GM21447 (cell line): Measurements from ENCODE around the gene CABLES2.
"Not testable (repeated sequence)": the region's sequence is repeated elsewhere in the genome, so short reads cannot be mapped to it uniquely, and the experiment has no call there.

Source experiments
- ATAC-seq: cut with Tn5 transposase; IDR thresholded peaks from one replicate; pipeline ENCODE4 v1.9.1; 2021; ENCODE audit not compliant: unreplicated experiment

The CABLES2 gene

DNA sequence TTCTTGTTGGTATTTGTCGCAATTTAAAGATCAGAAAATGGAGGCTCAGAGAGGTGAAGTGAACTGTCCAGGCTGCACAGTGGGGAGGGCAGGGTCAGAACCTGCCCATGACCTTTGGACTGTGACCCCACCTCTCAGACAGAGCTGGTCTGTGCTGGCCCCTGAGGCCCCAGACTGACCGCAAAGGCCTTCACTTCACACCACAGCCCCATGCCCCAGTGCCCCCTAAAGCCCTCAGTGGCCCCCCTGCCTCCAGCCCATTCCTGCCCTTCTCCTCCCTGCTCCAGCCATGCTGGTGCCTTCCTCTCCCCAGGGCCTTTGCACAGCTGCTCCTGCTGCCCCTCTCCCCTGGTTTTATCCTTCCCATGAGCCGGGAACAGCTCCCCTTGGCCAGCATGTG, 29.6 kb upstream of the CABLES2 start:
- no peak for ATAC-seq

DNA sequence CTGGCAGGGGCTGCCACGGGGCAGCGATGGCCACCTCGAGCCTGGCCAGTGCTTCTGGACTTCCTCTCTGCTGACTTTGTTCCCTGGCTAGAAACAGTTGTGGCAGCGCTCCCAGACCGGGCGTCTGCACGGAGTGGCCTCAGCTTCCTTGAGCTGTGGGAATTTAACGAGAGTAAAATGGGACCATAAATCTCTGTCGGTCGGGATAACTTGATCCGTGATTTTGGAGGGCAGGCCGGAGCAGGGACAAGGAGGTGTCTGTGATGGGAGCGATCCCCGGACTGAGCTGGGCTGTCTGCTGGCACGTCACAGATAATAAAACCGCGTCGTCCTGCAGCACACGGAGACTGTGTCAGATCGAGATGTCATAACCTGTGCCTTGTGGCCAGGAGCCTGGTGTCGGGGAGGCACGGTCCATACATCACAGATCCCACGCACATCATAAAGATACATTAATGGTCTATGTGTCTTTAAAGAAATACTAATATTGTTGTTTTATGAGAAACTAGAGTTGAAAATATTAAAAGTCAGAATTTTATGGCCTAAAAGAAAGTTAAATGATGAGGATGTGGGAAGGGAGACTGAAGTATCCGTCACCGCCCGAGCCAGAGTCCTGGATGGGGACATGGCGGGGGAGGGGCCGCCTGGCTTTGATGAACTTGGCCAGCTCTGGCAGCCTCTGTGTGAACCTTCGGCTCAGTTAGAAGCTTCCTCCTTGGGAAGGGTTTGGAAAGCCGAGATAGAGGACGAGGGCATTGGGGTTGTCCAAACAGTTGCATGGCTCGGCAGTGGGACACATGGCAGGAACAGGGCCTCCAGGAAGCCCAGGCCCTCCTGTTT, 26.8 kb upstream of the CABLES2 start:
- no peak for ATAC-seq

DNA sequence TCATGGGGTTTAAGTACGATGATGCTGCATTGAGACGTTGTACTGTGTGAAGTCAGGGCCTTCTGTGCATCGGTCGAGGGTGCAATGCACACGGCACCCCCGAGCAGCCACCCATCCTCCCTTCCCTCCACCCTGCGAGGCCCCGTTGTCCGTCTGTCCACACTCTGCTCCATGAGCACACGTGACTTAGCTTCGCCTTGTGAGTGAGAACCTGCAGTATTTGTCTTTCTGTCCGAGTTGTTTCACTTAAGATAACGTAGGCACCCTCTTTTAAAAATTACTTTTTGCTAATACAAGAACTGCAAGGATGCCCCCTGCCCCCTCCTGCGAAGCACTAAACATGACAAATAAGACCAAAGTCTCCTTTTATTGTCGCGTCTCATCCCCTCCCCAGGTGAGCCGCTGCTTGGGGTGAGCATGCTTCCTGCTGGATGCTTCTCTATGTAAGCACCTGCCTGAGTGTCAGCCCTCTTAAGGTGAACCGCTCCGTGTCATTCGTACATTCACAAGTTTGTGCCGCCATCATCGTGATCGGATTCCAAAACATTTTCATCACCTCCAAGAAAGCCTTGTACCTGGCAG, 23.9 kb upstream of the CABLES2 start:
- no peak for ATAC-seq

DNA sequence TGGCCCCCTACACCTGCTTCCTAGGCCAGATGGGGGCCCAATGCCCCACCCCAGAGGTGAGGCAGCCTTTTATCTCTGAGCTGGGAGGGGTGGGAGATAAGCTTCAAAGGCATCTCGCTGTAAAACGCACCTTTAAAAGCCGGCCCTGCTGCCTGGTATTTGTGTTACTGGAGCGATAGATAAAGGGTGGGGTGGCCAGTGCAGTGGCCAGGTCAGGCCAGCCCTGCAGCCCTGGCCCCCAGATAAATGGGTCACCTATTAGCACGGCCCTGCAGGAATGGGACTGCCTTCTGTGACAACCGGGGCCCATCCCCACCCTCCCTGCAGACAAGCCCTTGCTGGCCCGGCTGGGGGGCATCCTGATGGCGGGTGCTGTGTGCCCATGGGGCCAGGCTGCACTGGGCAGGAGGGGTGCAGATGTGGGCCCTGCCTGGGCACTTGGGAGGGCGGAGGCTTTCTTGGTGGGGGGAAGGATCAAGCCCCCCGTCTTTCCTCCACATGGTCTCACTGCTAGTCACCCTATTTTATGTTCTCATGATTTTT, 23.3 kb upstream of the CABLES2 start:
- ATAC-seq: no peak

DNA sequence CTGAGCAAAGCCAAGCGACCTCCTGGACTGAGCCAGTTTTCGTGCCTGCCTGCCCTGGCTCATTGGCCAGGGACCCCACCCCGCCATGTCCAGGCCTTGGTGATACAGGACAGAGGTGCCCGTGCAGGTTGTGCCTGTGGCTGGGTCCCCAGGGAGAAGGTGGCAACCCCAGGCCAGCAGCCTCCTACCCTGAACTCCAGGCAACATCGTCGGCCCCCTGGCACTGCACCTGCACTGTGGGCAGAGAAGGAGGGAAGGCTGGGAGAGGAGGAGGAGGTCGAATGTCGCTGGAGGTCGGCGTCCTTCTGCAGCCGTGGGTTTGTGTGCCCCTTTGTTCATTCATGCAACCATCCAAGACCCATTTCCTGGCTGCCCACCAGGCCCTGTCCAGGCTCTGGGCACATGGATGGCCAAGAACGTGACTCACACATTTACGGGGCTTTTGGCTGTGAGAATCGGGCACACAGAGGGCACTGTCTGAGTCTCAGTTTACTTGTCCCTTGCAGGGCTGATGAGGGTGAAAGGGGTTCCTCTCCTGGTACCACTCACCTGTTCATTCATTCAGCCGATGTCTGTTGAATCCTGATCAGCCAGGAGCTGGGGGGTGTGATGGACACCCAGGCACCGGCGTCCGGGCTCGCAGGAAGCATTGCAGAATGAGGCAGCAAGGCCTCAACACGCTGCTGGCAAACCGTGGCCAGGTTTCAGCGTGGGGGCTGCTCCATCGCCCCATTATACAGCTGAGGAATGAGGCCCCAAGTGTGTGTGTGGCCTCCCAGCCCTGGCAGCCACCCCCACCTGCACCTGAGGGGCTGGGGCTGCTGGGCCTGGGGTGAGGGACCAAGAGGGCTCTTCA, 22.6 kb upstream of the CABLES2 start:
- no peak for ATAC-seq

DNA sequence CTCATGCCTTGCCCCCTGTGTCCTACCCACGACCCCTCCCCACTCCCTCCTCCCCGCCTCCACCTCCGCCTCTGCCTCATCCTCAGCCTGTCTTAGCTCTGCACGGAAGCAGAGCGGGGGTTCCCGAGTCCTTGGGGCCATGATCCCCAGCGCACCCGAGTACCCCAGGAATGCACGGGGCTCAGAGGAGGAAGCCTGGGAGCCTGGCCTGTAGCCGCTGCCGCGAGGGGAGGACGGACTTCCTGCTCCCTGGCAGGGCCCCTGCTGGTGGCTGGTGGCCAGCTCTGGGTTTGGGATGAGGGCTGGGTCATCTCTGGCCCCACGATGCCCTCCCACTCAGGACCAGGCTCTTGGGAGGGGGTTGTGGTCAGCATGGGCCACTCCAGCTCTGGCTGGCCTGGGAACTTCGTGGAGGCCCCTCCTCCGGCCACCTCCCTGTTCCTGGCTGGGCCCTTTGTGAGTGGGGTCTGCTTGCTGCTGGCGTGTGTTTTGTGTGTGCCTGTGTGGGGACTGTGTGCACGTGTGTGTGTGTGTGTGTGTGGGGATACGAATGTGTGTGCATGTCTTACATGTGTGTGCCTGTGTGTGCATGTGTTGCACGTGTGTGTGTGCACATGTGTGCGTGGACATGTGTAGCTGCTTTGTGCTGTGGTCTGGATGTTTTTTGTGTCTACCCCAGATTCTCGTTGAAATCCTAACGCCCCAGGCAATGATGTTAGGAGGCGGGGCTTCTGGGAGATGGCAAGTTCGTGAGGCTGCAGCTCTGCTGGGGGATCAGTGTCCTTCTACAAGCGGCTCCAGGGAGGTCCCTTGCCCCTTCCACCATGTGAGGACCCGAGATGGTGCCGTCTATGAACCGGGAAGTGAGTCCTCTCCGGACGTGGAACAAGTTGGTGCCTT, 21.6 kb upstream of the CABLES2 start:
- no peak for ATAC-seq

DNA sequence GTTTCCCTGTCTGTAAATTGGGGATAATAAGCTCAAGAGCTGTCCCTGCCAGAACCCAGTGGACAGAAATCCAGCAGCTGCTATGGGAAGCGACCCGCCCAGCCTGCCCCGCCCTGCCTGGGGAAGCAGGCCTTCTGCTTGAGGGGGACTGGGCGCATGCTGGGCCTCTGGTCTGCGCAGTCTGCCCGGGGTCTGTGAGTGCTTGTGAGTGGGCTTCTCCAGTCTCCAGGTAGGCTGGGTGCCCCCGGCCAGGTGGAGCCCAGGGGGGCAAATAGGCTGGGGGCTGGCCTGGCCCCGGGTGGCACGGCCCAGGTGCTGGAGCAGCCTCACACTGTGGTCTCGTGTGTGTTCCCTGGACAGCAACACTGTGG, 20.9 kb upstream of the CABLES2 start:
- no peak for ATAC-seq

DNA sequence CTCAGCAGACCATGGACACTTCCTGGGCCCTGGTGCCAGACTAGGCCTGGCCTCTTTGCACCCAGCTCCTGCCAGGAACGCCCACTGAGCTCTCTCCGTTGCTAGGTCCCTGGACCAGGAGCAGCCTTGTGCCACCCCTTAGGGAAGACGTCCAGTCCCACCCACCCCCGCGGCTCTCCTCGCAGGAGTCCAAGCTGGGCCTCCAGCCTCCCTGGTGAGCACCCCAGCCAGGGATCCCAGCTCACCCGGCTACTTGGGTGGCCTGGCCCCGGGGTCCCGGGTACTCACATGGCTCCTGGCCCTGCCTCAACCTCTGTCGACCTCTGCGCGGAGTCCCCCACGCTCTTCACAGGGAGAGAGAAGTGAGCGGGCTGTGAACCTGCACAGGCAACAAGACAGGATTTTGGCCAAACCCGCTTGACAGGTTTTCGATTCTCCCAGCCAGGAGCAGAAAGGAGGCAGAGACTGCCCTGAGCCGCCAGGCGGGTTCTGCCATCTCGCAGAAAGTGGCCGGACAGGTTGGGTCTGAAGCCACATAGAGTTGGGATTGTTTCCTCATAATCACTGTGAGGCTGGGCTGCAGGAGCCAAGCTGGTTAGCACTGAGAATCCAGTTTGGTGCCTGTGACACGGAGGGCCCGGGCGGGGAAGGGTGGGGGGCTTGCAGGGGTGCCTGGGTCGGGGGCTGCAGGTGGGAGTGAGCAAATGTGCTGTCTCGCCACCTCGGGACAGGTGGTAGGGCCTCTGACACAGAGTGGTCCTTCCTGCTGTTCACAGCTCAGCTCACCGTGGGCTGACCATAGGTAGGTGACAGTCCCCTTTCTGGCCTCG, 20.3 kb upstream of the CABLES2 start, which contains the start of gene RBBP8NL:
Gene RBBP8NL, minus strand, starts transcription at position 368 of the 830 bp plus-strand sequence. CDS start 7,892 bp downstream, outside the sequence.
- no peak for ATAC-seq

DNA sequence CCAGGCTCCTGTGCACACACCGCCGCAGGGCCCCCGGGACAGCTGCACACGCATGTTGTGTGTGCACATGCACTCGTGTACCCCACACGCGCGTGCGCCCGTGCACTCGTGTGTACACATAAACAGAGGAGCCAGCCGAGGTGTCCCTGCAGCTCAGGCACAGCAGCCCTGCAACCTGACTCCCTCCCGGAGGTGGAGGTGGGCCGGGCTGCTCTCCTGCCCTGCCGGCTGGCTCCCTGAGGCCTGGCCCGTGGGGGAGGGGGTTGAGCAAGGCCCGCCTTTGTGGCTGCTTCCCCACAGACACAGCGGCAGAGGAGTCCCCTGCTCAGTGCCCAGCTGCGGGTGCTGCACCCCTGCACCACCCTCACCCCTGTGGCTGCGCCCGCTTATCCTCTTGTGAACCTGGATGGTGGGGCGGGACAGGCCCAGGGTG, 19.6 kb upstream of the CABLES2 start:
- no peak for ATAC-seq

DNA sequence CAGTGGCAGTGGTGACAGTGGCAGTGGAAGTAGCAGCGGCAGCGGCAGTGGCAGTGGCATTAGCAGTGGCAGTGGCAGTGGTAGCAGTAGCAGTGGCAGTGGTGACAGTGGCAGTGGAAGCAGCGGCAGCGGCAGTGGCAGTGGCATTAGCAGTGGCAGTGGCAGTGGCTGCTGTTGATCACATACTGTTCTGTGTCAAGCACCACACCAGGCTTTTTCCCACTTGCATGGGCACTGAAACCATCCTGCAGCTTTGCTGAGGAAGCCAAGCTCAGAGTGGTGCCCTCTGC, 18.9 kb upstream of the CABLES2 start:
- not testable (repeated sequence) for ATAC-seq

DNA sequence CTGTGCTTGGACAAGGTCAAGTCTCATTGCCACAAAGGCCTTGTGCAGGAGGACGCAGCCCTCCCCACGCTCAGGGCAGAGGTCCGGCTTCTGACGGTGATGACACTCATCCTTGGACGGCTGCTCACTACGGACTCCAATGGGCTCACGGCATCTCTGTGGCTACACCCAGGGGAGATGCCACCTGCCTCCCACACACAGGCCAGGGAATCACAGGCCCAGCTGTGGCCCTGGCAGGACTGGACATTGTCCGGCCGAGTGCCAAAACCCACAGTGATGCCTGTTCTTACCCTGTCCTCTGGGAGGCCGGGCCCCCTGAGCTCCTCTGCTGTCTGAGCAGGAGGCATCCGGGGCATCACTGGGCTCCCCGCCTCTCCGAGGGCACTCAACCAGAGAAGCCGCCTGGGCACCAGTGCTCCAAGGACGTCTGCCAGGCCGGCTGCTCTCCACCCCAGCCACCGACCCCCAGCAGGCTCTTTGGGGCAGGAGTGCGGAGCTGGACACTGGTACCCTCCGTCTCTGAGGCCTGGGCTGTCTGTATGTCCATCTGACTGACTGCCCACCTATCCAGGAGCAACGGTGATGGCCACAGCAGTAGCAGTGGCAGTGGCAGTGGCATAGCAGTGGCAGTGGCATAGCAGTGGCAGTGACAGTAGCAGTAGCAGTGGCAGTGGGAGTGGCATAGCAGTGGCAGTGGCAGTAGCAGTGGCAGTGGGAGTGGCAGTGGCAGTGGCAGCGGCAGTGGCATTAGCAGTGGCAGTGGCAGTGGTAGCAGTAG, 18.4 kb upstream of the CABLES2 start:
- ATAC-seq: no peak

DNA sequence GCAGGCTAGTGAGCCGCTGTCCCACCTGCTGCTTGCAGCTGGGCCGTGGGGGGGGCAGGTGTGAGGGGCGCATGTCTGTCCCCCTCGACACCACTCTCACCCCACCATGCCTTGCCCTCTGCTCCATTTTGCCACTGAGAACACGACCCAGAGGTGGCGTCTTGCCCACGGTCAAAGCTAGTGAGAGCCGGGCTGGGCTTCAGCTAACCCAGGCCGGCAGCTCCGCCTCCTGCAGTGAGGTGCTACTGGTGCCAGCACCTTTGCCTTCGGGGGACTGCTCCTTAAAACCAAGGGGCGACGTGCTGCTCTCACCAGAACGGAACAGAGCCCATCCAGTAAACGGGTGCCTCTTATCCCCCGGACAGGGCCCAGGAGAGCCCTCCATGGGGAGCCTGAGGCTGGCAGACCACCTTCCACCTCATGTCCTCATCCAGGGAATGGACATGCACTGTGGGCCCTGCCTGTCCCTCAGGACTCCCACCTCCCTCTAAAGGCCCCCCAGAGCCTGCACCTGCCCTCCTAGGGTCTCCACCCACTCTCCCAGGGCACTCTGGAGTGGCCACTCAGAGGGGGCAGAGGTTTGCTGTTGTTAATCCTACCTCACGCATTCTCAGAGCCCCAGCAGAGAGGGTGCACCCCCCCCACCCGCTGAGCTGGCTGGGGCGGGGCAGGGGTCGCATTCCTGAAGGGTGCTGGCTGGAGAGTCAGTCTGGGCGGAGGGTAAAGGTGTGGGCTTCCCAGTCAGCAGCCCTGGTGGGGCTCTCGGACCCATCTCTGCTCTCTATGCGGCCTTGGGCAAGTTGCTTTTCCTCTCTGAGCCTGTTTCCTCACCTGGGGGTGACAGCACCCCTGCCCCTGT, 17.4 kb upstream of the CABLES2 start:
- ATAC-seq: no peak

DNA sequence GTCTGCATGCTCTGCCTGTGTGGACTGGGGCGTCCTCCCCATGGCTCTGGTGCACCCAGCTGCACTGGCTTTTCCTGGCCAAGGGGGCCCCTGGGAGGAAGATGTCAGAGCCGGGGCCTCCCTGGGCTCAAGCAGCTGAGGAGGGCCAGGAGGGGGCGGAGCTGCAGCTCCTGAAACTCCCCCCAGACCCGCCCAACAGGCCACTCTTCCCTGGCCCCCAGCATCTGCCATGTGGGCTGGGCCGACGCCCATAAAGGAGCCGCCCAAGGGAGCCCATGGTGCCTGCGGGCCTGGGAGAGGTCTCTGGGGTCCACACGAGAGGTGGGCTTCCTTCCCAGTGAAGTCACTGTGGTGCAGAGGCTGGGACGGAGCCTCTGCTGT, 16.2 kb upstream of the CABLES2 start:
- no peak for ATAC-seq

DNA sequence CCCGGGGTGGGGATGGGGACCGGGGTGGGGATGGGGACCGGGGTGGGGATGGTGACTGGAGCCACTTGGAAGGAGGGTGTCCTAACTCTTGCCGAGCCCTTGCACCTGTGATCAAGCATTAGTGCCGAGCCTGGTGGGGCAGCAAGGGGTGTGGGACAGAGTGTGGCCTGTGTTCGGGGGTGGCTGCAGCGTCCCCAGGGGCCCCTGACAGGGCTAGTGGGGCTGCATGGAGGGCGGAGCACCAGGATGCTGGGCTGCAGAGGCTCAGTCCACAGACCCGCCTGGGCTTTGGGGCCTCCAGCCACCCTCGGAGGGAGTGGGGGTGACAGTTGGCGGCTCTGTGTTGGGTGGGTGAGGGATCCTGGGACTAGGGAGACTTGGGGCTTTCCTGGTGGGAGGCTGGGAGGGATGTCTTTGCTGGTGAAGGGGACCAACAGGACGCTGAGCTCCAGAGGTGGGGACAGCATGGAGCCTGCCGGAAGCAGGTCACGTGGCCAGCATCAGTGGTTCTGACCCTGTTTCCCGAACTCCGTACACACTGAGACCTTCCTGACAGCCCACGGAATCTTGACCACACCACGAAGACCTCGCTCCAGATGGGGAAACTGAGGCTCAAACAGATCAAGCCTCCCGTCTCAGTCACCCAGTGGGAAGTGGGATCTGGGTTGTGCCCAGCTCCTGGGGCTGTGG, 15.7 kb upstream of the CABLES2 start:
- no peak for ATAC-seq

DNA sequence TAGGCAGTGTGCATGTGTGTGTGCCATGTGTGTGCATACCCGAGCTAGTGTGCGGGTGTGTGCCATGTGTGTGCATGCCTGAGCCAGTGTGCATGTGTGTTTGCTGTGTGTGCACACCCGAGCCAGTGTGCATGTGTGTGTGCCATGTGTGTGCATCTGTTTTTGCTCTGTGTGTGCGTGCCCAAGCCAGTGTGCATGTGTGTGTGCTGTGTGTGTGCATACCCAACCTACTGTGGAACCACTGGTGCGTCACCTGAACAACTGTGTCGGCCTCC, 14.6 kb upstream of the CABLES2 start:
- no peak for ATAC-seq

DNA sequence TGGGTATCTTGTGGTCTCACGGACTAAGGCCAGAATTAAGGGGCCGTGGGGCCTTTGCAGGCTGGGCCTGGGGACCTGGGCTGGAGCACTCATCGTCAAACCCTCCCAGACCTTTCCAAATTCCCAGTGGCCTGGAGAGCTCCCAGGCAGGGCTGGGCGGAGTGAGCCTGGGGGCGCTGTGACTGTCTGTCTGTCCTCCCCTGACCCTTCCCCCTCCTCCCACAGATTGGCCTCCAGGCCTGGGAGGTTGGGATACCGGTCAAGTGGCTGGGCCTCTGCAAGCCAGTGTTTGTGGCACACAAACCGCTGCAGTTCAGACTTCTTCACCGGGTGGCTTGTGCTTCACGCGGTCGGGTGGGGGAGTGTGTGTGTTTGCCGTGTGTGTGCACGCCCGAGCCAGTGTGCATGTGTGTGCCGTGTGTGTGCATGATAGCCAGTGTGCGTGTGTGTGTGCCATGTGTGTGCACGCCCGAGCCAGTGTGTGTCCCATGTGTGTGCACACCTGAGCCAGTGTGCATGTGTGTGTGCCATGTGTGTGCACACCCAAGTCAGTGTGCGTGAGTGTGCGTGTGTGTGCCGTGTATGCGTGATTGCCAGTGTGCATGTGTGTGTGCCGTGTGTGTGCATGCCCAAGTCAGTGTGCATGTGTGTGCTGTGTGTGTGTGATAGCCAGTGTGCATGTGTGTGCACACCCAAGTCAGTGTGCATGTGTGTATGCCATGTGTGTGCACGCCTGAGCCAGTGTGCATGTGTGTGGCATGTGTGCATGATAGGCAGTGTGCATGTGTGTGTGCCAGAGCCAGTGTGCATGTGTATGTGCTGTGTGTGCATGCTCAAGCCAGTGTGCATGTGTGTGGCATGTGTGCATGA, 14.0 kb upstream of the CABLES2 start:
- no peak for ATAC-seq

DNA sequence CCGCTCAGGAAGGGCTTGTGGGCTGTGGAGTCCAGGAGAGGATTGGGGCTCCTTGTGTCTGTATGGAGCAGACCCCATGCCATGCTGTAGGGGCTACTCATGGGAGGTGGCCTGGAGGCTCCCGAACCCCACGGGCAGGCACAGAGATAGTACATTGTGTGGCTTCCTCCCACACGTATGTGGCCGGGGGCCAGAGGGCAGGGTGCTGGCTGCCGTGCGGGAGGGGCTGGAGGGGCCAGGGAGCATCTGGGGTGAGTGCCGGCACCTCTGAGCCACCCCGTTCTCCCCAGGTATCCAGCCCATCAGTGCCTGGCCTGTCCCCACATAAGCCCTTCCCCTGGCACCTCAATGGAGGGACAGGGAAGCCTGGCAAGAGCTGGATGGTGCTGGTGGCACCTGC, 12.7 kb upstream of the CABLES2 start:
- no peak for ATAC-seq
